SK-N-SH (cell line): Measurements from ENCODE around the gene COL23A1.

Experiments used
- CHD2 ChIP-seq: fragments of 150-350 bp; IDR thresholded peaks from 2 replicates; pipeline ENCODE4 v1.6.1; 2018; ENCODE audit warnings: low read length; ENCODE audit not compliant: partially characterized antibody
- CTCF ChIP-seq: fragments of 200-600 bp; sonication (generic); IDR thresholded peaks from 2 replicates; pipeline ENCODE4 v1.6.1; 2017; ENCODE audit warnings: antibody characterized with exemption, mild to moderate bottlenecking, moderate library complexity
- EP300 ChIP-seq, 2 experiments: IDR thresholded peaks; 2 replicates each; pipeline versions ENCODE4 v1.4.0 to v1.6.1; 2012; ENCODE audit warnings: borderline replicate concordance in 1 of 2, low read depth in 1 of 2, low read length in 1 of 2
- EZH2phosphoT487 ChIP-seq: fragments of 200-600 bp; sonication (generic); IDR thresholded peaks from 2 replicates; pipeline ENCODE4 v1.6.1; 2017; ENCODE audit warnings: low read depth, mixed run types, mild to moderate bottlenecking, antibody characterized with exemption, moderate library complexity, borderline replicate concordance
- NRF1 ChIP-seq: IDR thresholded peaks from 2 replicates; pipeline ENCODE4 v1.6.1; 2012; ENCODE audit warnings: low read depth, mild to moderate bottlenecking, low read length
- POLR2AphosphoS5 ChIP-seq: IDR thresholded peaks from 2 replicates; pipeline ENCODE4 v1.6.1; 2012; ENCODE audit warnings: low read depth, low read length
- REST ChIP-seq: IDR thresholded peaks from 2 replicates; pipeline ENCODE4 v1.6.1; 2012; ENCODE audit warnings: mild to moderate bottlenecking, low read depth, low read length, moderate library complexity
- SMC3 ChIP-seq: IDR thresholded peaks from 2 replicates; pipeline ENCODE4 v1.6.1; 2012; ENCODE audit warnings: low read depth, low read length, improper control_type of control experiment
- TAF1 ChIP-seq: IDR thresholded peaks from 2 replicates; pipeline ENCODE4 v1.6.1; 2012; ENCODE audit warnings: low read depth, mild to moderate bottlenecking, low read length, moderate library complexity, borderline replicate concordance
- TEAD4 ChIP-seq: IDR thresholded peaks from 2 replicates; pipeline ENCODE4 v1.4.0; 2012; ENCODE audit warnings: mild to moderate bottlenecking, borderline replicate concordance; ENCODE audit not compliant: insufficient read depth

DNA sequence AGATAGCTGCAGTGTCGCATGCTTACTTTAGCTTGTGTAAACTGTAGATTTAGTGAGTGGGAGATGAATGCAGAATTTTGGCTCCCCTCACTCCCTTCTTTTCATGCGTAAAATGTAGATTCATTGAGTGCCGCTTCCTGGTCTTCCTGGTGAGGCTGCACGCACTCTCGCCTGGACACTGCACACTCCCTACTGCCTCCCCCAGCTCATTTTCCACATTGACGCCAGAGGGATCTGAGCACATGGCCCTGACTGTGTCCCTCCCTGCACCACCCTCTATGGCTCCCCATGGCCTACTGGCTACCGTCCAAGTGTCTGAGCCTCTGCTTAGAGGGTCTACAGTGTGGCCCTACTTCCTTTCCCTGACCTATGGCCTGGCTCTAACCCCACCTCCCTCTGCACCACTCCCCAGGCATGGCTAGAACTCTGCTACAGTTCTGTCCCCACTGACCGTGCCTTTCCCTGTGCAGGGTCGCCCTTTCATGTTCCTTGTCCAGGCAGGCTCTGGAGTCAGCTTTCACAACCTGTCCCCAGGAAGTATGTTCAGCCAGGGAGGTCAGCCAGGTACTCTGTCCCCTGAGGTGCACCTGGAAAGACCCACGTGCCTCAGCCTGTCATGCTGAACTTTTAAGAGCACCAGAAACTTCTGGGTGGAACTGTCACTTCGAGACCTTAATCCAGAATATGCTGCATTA is 160.6 kb downstream of the COL23A1 start:
- TF ChIP-seq NRF1 (no peak), TEAD4 (no peak), TAF1 (no peak), EP300 (IDR thresholded peaks at IDR 0.05; ENCODE audit: borderline replicate concordance in 1 of 2, low read depth in 1 of 2, low read length in 1 of 2) (no peak), CTCF (no peak), SMC3 (no peak), EZH2phosphoT487 (no peak), CHD2 (no peak), REST (no peak), POLR2AphosphoS5 (no peak)
